HFFc6 (cell line): ENCODE measurements around the gene LSM11. TPM values are rescaled to one million over a fixed set of nuclear protein-coding genes. Genes with fewer than 3 reads are reported as not detected.

Experiments used
- DNase-seq: peaks from one replicate; pipeline ENCODE4 v3.0.0-alpha.2; 2018
- H3K27ac Mint-ChIP-seq: 2 replicates; pipeline ENCODE4 v1.8.0; 2020; ENCODE audit warnings: mild to moderate bottlenecking, mixed read lengths
- H3K27me3 Mint-ChIP-seq: 2 replicates; pipeline ENCODE4 v1.8.0; 2021; ENCODE audit warnings: mild to moderate bottlenecking, moderate library complexity, mixed read lengths; ENCODE audit not compliant: insufficient read depth
- H3K36me3 Mint-ChIP-seq: 2 replicates; pipeline ENCODE4 v1.8.0; 2021; ENCODE audit warnings: low read depth, mixed read lengths
- H3K4me1 Mint-ChIP-seq: 2 replicates; pipeline ENCODE4 v1.8.0; 2020; ENCODE audit warnings: low read depth, mixed read lengths
- H3K4me3 Mint-ChIP-seq: 2 replicates; pipeline ENCODE4 v1.8.0; 2020; ENCODE audit warnings: mild to moderate bottlenecking, moderate library complexity, mixed read lengths
- H3K9me3 Mint-ChIP-seq: 2 replicates; pipeline ENCODE4 v1.8.0; 2020; ENCODE audit warnings: mild to moderate bottlenecking, mixed read lengths
- CTCF ChIP-seq: fragments of 200-600 bp; sonication (generic); IDR thresholded peaks from 2 replicates; pipeline ENCODE4 v1.5.0; 2021; ENCODE audit warnings: antibody characterized with exemption, mild to moderate bottlenecking
- total RNA-seq, 6 experiments: library from RNA; stranded (reverse); fragmentation: NEBNext Ultra II Directional; extraction: Animal tissue kit (Norgen Biotek cat#: 25700); gene quantifications; 2 replicates in 1 of 6; 3 replicates in 5 of 6; pipeline ENCODE4 v1.2.3, GENCODE V29; 2021

Gene LSM11
- total RNA-seq, 6 experiments from 2014 or later: 2.0 to 2.9 (median 2.2) TPM

- Mint-ChIP-seq H3K27ac (no peak overlapping the region), H3K9me3 (no peaks in the 10 kb centered on the region), H3K36me3 (peaks cover 5% of the 10 kb centered on the region; the same call in 1 of the 2 replicates), H3K4me3 (no peak overlapping the region), H3K4me1 (no peaks in the 10 kb centered on the region), H3K27me3 (peaks cover 2% of the 10 kb centered on the region)
- no peak for TF ChIP-seq CTCF
- DNase-seq: no peak
These were observed 35.7 kb downstream of the LSM11 start for GRCh38 chr5:157779221-157779620.

GRCh38 chr5:157785801-157786200 is 42.3 kb downstream of the LSM11 start:
- peaks cover 27% of the 10 kb centered on the region for H3K36me3 Mint-ChIP-seq
- no peaks in the 10 kb centered on the region; the same call in 1 of the 2 replicates for H3K27me3 Mint-ChIP-seq
- no peak overlapping the region for H3K27ac Mint-ChIP-seq
- TF ChIP-seq CTCF: no peak
- no peaks in the 10 kb centered on the region for H3K4me1 Mint-ChIP-seq
- H3K4me3 Mint-ChIP-seq: no peak overlapping the region
- H3K9me3 Mint-ChIP-seq: no peaks in the 10 kb centered on the region
- no peak for DNase-seq

GRCh38 chr5:157793301-157793700 is 49.8 kb downstream of the LSM11 start:
- Mint-ChIP-seq H3K4me1 (no peaks in the 10 kb centered on the region), H3K4me3 (no peak overlapping the region), H3K27me3 (no peaks in the 10 kb centered on the region), H3K9me3 (no peaks in the 10 kb centered on the region), H3K27ac (no peak overlapping the region), H3K36me3 (peaks cover 42% of the 10 kb centered on the region)
- TF ChIP-seq CTCF: no peak
- no peak for DNase-seq

- DNase-seq: no peak
- Mint-ChIP-seq H3K9me3 (no peaks in the 10 kb centered on the region), H3K27me3 (no peaks in the 10 kb centered on the region), H3K36me3 (peaks cover 28% of the 10 kb centered on the region), H3K27ac (no peak overlapping the region), H3K4me3 (no peak overlapping the region), H3K4me1 (peaks cover 7% of the 10 kb centered on the region; the same call in 1 of the 2 replicates)
- no peak for TF ChIP-seq CTCF
These were observed 56.1 kb downstream of the LSM11 start for GRCh38 chr5:157799578-157799977.

- TF ChIP-seq CTCF: no peak
- Mint-ChIP-seq H3K27ac (no peak overlapping the region), H3K36me3 (peaks cover 30% of the 10 kb centered on the region), H3K4me3 (no peak overlapping the region), H3K27me3 (no peaks in the 10 kb centered on the region), H3K4me1 (peaks cover 7% of the 10 kb centered on the region; the same call in 1 of the 2 replicates), H3K9me3 (no peaks in the 10 kb centered on the region)
- no peak for DNase-seq
These were observed 56.6 kb downstream of the LSM11 start for GRCh38 chr5:157800137-157800536.

- H3K4me1 Mint-ChIP-seq: peaks cover 7% of the 10 kb centered on the region; the same call in 1 of the 2 replicates
- H3K36me3 Mint-ChIP-seq: peaks cover 33% of the 10 kb centered on the region
- TF ChIP-seq CTCF: no peak
- no peaks in the 10 kb centered on the region for H3K27me3 Mint-ChIP-seq
- no peak for DNase-seq
- H3K4me3 Mint-ChIP-seq: no peak overlapping the region
- H3K27ac Mint-ChIP-seq: no peak overlapping the region
- H3K9me3 Mint-ChIP-seq: no peaks in the 10 kb centered on the region
These were observed 59.2 kb downstream of the LSM11 start for GRCh38 chr5:157802736-157803135.
